ENCODE data around the gene TAF10. TPM values are rescaled to one million over a fixed set of nuclear protein-coding genes. Genes with fewer than 3 reads are reported as not detected.

TAF10 gene
- total RNA-seq, 3 donors from 2014 or later = 84.0 to 135 (median 115) TPM

GRCh38 chr11:6563667-6564066 is 48.3 kb downstream of the TAF10 start:
- Histone ChIP-seq H3K9me3 (no peaks in the 10 kb centered on the region), H3K36me3 (ENCODE audit: low read depth) (no peaks in the 10 kb centered on the region), H3K4me3 (no peak overlapping the region), H3K4me1 (ENCODE audit: low read depth) (no peaks in the 10 kb centered on the region)
- ATAC-seq (no peak), DNase-seq (no peak)
- TF ChIP-seq, protein P1, sequence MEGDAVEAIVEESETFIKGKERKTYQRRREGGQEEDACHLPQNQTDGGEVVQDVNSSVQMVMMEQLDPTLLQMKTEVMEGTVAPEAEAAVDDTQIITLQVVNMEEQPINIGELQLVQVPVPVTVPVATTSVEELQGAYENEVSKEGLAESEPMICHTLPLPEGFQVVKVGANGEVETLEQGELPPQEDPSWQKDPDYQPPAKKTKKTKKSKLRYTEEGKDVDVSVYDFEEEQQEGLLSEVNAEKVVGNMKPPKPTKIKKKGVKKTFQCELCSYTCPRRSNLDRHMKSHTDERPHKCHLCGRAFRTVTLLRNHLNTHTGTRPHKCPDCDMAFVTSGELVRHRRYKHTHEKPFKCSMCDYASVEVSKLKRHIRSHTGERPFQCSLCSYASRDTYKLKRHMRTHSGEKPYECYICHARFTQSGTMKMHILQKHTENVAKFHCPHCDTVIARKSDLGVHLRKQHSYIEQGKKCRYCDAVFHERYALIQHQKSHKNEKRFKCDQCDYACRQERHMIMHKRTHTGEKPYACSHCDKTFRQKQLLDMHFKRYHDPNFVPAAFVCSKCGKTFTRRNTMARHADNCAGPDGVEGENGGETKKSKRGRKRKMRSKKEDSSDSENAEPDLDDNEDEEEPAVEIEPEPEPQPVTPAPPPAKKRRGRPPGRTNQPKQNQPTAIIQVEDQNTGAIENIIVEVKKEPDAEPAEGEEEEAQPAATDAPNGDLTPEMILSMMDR (IDR thresholded peaks at IDR 0.05) = no peak
- intact Hi-C loops (cut with DNase I, micrococcal nuclease) = no loop called here

GRCh38 chr11:6563121-6563619 is 48.8 kb downstream of the TAF10 start:
- ATAC-seq = no peak
- DNase-seq = no peak
- TF ChIP-seq, protein P1 (IDR thresholded peaks at IDR 0.05) = no peak
- Histone ChIP-seq H3K36me3 (ENCODE audit: low read depth) (no peaks in the 10 kb centered on the region), H3K4me1 (ENCODE audit: low read depth) (no peaks in the 10 kb centered on the region), H3K9me3 (no peaks in the 10 kb centered on the region), H3K4me3 (no peak overlapping the region)
- intact Hi-C loops (cut with DNase I, micrococcal nuclease) = no loop called here

- TF ChIP-seq, protein P1 (IDR thresholded peaks at IDR 0.05) = no peak
- Histone ChIP-seq H3K36me3 (ENCODE audit: low read depth) (no peaks in the 10 kb centered on the region), H3K9me3 (no peaks in the 10 kb centered on the region), H3K4me3 (no peak overlapping the region), H3K4me1 (ENCODE audit: low read depth) (no peaks in the 10 kb centered on the region)
- no peak for DNase-seq
- intact Hi-C loops (cut with DNase I, micrococcal nuclease) = no loop called here
- no peak for ATAC-seq
These were observed 50.7 kb downstream of the TAF10 start for GRCh38 chr11:6561288-6561687.

Other genes starting within 250 kb of the TAF10 start
- 10 to 100 TPM; 45.3 to 86.6 (median 62.0) TPM for gene SMPD1, start 221.7 kb downstream of the TAF10 start, total RNA-seq
- gene APBB1, start 193.1 kb downstream of the TAF10 start, total RNA-seq = 10 to 100 TPM in 1 of 3 donors, 1 to 10 TPM in 2; 5.2 to 64.7 (median 8.3) TPM
- gene HPX, start 171.2 kb downstream of the TAF10 start, total RNA-seq = 1 to 10 TPM; 2.0 to 7.0 (median 2.3) TPM
- 10 to 100 TPM; 28.0 to 57.8 (median 48.4) TPM for gene TRIM3, start 138.3 kb downstream of the TAF10 start, total RNA-seq
- gene ARFIP2, start 130.9 kb downstream of the TAF10 start, total RNA-seq = 10 to 100 TPM; 52.7 to 85.0 (median 76.6) TPM
- gene TIMM10B, start 130.7 kb downstream of the TAF10 start, total RNA-seq = 10 to 100 TPM; 36.9 to 42.4 (median 41.0) TPM
- 10 to 100 TPM; 12.9 to 17.7 (median 15.5) TPM for gene DNHD1, start 114.9 kb downstream of the TAF10 start, total RNA-seq
- 10 to 100 TPM; 20.5 to 33.7 (median 20.7) TPM for gene RRP8, start 8.6 kb downstream of the TAF10 start, total RNA-seq
- 100 to 1,000 TPM; 113 to 323 (median 115) TPM for gene ILK, start 8.4 kb downstream of the TAF10 start, total RNA-seq
- 100 to 1,000 TPM in 1 of 3 donors, 10 to 100 TPM in 2; 86.4 to 116 (median 93.8) TPM for gene TPP1, start 7.2 kb upstream of the TAF10 start, total RNA-seq
- 10 to 100 TPM in 1 of 3 donors, 1 to 10 TPM in 2; 3.5 to 38.8 (median 6.0) TPM for gene DCHS1, start 43.6 kb upstream of the TAF10 start, total RNA-seq
- 10 to 100 TPM; 21.2 to 29.7 (median 29.6) TPM for gene MRPL17, start 71.1 kb upstream of the TAF10 start, total RNA-seq
- gene OR2AG2, start 159.8 kb upstream of the TAF10 start, total RNA-seq = under 1 TPM; 0.14 to 0.49 (median 0.28) TPM
- gene OR2AG1, start 170.8 kb upstream of the TAF10 start, total RNA-seq = not detected
- gene OR6A2, start 187.5 kb upstream of the TAF10 start, total RNA-seq = under 1 TPM; 0.28 to 0.69 (median 0.29) TPM
- not detected for gene OR10A5, start 233.5 kb upstream of the TAF10 start, total RNA-seq

All from mucosa of descending colon (tissue), 3 donors.